ENCODE measurements around the gene PTPRD.

Gene PTPRD

DNA sequence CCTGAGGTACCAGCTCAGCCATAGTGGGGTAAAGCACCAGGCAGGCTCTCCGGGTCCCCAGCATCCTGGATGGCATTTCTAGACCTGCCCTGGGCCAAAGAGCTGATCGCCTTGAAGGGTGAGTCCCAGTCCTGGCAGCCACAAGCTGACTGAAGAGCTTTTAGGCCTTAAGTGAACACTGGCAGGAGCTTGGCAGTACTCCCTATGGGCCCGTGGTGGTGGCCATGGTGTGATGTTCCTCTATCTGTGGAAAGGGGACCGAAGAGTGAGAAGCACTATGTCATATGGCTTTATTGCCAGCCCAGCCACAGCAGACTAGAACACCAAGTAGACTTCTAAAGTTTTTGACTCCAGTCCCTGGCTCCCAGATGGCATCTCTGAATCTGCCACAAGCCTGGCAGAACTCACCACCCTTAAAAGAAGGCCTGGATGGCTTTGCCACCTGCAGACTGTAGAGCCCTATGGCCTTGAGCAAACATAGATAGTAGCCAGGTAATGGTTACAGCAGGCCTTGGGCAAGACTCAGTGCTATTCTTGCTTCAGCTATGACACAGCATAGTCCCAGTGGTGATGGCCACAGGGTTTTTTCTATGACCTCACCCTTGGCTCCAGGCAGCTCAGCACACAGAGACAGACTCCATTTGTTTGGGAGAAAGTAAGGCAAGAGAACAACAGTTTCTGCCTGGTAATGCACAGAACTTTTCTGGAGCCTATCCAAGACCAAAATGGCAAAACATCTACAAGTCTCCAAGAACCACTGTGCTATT lies 2011.7 kb downstream of the PTPRD start:
- no peak for DNase-seq

DNA sequence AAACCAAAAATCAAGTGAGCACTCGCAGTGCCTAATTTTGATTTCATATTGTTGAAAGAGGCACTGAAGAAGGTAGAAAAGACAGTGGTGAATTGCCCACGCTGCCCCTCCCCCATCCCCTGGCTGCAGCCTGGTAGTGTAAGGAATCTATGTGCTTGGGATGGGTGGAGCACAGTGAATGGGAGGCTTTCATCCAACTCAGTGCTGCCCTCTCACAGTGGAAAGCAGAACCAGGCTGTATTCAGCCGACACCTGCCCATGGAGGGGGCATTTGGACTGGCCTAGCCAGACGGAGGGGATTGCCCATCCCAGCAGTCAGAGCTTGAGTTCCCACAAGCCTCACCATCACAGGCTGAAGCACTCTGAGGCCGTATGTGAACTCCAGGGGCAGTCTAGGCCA lies 2012.9 kb downstream of the PTPRD start:
- no peak for DNase-seq

DNA sequence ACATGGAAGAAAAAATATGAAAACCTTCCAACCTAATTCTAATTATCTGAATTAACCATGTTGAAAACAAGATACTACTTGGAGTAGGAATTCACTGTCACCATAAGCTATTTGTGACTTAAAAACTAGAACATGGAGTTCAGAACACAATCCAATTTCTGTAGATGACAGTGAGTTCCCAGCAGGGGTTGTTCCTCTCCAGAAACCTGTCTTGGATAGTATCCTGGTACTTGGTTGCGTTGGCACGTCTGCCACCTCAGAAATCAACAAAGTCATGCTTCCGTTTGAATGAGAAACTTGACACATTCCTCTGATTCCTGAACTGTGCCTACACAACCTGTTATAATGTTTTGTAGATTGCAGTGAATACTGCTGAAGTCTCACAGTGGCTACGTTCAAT lies 2023.3 kb downstream of the PTPRD start:
- no peak for DNase-seq

DNA sequence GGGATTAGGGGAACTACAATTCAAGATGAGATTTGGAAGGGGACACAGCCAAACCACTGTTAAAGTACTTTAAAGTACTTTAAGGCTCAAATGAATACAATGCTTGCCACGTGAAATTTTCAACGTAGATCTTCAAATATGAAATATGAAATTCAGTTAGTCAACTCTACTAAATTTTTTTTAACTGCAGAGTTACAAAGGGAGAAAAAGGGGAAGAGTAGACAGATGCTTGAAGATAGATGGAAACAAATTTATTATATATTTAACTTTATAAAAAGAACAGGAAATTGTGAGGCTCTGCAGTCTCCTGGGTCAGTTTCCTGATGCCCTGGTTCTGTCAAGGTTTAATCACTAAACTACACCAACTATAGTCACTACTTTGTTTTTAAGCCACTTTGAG lies 2027.8 kb downstream of the PTPRD start:
- DNase-seq, result no peak

DNA sequence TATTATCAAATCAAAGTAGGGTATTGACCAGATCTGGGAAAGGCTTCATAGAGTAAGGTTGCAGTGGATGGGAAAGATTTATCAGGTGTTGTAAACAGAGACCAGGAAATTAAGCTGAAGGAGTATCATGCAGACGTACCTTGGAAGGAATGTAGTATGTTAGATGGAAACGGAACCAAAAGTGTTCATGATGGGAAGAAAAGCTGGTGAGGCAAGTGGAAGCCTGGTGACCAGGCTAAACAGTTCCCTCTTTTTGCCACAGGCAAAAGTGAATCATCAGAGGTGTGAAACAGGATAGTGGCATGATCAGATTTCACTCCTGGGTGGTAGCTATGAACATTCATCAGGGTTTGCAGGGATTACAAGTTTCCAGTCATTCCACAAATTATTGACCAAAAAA lies 2033.1 kb downstream of the PTPRD start:
- no peak for DNase-seq

DNA sequence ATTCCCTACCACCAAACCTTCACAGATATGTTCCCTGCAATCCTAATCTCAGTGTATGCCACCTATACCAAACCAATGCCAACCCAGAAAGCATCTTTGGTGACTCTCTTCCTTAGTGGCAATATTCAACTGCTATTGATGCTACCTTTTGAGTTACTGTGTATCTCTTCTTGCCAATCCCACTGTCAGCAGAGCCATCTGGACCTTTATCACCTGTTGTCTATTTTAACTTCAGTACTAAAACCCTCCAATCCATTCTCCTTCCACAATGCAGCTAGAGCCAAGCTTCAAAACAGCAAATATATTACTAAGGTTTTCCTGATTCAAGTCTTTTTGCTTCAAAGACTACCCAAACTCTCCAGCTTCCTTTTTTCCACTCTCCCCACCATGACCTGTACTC lies 2036.1 kb downstream of the PTPRD start:
- DNase-seq, result no peak

DNA sequence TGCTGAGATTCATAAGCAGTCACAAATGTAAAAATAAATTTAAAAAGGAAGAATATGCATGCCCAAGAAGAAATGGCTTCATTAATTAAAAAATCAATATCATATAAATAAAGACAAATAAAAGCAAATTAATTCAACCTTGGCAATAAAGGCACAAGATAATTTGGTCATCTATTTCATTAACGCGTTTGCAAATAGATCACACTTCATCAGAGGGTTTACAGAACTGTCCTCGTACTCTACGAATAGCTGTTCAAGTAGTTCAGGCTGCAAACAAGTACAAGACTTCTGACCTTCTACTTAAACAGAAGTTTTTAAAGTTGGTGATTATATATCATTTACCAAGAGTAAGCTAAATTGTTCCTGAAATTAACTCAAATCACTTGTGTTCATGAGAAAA lies 2038.0 kb downstream of the PTPRD start:
- no peak for DNase-seq

DNA sequence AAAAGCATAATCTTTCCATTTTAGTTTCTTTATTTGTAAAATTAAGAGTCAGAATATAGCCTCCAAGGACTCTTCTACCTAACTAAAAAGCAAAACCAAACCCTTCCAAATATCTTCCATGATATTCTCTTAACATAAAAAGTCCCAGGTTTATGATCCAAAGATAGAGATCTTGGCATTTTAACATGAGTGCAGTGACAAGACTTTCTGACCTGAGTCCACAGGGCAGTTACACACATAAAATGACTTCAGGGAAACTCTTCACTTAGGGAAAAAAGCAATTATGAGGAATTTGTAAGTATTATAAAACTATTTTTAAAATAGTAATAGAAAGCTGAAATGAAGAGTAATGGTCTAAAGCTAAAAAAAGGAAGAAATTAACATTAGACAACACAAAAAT lies 2040.6 kb downstream of the PTPRD start:
- DNase-seq, result no peak

DNA sequence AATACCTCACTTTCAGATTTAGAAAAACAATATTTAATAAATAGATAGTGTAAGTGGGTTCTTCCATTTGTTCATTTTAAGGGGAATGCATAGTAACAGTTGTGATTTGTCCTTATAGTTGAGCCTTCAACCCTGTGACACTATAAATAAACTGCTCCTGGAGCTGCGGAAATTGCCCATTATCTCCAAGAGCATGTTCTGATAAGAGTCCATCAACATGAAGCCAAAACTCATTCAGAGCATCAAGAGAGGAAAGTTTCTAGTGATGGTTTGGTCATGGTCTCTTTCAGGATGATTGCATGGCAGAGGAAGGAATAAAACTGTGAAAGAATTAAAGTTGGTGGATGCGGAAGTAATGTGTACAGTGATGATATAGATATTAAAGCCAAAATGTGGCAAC lies 2041.2 kb downstream of the PTPRD start:
- DNase-seq, result no peak

DNA sequence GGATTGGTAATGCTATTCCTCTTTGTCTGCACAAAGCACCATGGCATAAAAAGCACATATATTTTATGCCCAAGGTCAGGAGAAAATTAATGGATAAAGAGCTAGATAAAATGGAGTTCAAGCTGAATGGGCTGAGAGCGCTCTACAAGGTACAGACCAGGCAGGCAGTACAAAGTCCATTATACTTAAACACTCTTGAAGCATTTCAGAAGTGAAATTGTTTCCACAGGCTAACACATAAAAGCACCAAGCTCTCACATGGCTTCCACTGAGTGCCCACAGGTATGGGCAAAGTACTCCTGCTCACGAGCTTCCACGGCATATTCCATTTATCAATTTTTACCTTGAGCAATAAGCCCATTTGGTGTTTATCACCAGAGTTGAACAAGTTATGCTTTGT lies 2042.0 kb downstream of the PTPRD start:
- no peak for DNase-seq

DNA sequence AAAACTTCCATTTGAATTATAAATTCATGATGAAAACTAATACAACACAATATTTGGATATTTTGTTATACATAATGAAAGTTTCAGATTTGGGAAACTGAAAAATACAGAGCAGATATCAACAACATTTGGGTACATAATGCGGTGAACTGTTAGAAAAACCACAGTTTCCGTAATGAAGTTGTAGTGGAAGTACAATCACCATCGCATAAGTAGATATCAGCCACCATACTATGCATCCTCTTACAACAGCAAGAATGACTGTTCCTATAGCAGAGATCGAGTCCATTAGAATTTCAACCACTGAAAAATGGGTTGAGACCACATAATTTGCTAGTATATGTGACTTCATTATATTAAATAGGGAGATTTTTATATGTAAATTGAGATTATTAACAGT lies 2043.0 kb downstream of the PTPRD start:
- DNase-seq, result no peak

DNA sequence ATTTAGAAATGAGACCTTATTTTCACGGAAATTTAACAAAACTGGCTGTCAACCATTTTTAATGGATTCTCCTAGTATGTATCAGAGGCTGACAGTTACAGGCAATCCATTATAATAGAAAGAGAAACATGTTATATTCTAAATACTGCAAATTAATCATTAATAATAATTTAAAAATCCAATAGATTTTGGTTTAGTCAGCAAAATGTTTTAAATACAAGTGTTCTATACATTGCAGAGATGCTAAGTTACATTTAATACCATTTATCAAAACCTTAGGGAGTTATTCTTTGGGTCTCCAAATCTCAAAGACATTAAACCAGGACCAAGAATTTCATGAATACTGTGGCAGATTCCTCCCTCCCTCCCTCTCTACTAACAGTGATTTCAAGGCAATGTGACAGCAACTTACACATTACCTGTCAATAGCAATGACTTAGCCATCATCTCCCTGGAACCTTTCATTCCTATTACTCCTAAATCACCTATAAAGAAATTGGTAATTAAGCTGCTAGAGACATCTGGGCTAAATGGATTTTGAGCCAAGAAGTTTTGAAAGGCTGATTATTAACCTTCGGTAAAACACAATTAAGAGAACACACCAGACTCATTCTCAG lies 2044.7 kb downstream of the PTPRD start:
- DNase-seq, result no peak

DNA sequence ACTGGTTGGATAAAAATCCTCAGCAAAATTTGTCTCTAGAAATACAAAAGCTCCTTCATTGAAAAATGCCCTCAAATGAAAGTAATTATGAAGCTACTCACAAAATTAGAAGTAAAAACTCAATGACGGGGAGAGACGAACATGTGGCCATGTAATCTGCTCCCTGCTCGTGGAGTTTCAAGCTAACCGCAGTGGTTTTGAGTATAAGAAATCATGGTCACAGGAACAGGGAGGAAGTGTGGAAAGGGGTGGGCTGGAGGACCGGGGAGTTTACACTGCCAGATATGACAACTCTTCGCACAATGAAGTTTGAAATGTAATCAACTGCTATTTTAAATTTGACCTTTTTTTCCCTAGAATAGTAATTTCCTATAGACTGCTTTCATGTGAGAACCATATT lies 2047.8 kb downstream of the PTPRD start:
- DNase-seq, result no peak

DNA sequence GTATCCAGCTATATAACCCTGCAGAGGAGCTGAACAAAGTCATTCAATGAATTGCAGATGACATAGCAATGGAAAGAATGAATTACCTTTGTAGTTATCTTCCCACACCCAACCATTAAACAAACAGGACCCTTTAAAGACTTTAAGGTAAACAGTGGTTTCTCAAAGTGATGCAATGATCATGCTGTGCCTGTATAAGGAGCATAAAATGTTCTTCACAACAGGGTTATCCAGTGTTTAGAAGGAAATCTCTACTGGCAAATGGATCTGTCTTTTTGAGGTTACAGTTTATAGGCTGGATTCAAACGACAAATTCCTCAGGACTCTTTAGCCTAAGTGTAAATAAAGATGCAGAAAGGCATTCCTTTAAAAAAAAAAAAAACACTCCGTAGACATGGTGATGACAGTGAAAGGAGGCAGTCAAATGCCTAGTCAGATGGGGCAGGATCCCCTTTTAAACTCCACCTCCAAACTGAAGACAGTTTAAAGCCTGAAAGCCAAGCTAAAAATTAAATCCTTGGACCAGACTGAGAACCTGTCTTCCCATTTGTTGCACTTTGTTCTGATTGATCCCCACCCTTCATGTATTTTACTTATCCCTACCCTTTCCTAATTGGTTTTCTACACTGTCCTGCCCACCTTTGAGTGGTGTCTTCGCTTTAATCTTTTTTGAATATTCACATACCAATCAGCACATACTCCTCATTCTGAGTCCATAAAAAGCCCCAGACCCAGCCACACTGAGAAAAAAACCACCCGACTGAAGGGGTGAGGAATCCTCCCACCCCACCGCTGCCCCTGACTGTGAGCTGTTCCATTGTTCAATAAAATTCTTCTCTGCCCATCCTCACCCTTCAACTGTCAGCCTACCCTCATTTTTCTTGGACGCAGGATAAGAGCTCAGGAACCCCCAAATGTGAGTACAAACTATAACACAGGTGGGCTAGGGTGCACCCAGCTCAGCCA lies 2052.0 kb downstream of the PTPRD start:
- no peak for DNase-seq

DNA sequence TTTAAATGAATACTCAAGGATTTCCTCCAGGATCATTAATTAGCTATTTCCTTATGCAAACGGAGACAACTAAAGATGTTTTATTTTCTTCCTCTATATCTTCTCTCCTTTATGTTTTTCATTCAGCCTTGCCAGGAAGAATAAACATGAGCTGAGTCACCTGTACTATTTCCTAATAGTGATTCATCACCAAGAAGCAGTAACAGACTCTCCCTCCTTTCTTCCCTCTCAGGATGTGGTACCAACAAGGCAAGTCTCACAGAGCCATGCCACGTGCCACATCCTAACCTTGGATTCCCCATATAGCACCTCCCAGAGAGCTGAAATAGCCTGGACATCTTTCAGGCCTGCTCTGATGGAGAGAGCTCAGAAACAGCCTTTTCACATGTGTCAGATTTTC lies 2054.6 kb downstream of the PTPRD start:
- DNase-seq, result no peak

DNA sequence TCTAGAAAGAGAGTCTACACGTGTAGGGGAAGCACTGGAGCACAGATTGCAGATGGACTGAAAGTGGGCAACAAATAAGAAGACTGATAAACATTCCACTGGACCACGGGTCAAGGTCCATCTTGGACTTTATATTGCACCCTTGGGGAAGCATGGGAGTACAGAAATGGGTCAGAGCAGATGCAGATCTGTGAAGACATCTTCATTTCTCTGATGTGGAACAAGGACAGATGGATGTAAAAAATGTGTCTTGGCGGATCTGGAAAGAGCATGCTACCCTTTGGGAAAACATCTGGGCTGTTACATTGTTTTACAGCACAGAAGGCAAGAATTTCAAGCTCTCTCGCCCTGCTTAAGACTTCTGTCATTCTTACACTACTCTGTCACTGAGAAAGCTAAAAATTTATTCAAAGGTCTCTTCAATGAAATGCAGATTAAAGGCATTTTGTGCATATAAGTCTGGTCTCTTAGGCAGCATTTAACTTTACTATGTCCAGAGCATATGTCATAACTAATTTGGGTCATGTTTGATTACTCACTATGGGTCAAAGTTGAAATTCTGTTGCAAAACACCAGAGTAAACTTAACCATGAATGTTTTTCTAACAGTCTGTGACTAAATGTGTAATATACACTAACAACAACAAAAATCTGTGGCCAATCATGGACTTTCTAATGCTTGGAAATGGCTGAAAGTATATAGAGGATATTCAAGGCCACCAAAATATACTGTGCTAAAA lies 2056.9 kb downstream of the PTPRD start:
- no peak for DNase-seq

DNA sequence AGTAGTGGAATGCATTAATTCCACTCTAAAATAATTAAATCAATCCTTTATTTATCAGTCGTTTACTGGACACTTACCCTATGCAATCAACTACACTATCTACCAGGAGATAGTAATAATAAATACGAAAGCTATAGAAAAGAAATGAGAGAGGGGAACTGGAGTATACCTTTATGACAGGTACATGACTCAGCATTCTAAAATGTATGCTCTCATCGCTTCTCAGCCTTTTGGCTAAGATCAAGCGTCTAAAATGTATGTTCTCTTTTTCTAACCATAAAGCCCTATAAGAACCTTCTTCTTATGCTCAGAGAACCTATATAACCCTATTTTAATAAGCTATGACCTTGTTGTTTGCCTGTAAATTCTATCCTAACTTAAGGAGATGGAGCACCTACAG lies 2059.4 kb downstream of the PTPRD start:
- DNase-seq, result no peak

DNA sequence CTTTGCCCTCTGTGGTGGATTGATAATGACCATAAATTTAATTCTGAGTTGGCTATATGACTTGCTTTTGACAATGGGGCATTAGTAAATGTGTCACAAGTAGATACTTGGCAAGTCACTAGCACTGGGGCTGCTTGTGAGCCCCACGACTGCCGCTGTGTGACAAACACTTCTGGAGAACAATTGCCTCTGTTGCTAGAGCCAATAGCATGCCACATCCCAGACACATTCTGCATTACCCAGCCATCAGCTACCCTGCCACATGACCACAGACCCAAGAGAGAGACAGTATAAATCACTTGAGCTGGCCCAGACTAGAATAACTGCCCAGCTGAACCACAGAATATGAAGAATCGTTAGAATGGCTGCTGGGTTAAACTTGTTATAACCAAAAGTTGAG lies 2060.1 kb downstream of the PTPRD start:
- DNase-seq, result no peak

DNA sequence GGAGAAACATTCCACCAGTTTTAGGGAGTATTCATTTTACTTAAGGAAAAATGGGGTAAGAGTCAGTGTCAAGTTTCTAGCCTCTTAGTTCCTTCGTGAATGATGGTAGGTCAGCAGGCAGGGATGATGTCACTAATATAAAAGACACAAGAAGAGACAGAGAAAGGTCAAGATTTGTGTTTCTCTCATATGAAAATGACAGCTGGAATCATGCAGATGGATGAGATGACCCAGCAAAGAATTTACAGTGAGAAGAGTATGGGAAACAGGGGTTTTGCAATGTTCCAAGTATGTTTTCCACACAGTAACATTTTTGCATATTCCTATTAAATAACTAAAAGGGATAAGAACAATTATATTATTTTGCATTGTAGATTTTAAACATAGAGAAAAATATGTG lies 2063.6 kb downstream of the PTPRD start:
- DNase-seq, result no peak

DNA sequence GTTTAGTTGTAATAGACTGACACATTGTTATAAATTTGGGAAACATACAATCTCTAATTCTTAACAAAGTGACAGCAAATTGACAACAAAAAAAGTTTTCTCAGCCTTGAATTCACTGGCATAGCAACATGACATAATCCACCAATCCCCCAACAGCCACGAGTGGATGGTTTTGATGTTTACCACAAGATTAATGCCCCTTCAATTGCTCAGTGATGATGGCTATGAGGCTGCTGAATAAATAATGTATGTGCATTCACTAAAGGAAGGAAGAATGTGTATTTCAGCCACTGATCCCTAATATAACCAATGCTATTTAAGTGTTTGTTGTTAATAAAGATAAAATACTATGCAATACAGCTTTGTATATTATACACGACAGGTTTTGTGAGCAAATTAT lies 2069.6 kb downstream of the PTPRD start:
- no peak for DNase-seq

DNA sequence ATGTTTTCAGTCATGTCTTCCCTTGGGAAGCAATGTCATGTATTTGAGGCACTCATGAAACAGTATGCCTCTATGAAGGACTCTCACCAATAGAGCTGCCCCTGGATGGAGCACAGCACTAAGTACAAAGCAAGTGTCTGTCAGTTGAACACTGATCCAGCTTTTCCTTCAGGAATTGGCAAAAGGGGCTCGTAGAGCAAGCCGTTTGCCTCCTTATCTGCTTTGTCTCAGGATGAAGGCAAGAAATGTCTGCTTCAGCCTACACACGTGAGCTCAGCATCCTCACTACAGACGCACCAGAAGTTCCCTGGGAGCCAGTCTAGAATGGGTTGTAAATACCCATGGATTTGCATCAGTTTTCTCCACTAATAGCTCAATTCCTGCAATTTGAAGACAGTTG lies 2070.3 kb downstream of the PTPRD start:
- DNase-seq, result no peak

DNA sequence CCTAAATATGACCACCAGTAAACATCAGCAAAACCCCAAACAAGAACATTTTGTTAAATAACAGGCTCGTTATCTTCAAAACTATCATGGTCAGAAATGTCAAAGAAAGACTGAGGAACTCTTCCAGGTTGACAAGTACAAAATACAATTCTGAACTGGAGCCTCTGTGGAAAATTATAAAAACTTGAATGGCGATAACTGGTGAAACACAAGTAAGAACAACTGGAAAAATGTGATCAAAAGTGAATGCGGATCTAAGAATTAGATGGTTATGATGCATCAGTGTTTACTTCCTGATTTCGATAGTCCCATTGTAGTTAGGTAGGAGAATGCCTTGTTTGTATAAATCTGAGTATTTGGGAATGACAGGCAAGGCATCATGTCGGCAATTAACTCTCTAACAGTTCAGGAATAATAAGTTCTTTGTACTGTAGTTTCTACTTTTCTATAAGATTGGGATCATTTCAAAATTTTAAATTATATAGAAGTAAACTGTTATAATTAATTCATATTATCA lies 2073.1 kb downstream of the PTPRD start:
- DNase-seq, result no peak

DNA sequence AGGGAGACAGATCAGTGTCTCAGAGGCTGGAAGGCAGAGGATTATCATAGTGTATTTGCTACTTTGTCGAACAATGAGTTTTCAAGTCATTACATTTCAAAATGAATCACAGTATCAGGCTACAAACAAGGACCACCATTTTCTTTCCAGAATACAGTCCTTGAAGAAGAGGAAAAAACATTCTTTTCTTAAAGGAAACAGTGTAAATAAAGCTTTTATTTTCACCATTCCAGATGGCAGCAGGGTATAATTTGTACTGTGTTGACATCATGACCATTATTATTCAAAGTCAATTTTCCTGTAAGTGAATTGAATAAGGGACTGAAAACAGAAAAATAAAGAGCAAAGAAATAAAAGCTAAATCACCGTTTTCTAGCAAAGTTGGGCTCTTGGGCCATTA lies 2076.0 kb downstream of the PTPRD start:
- DNase-seq, result no peak
